ENCODE measurements around the gene CCDC34. TPM values are rescaled to one million over a fixed set of nuclear protein-coding genes. Genes with fewer than 3 reads are reported as not detected.

Gene CCDC34
- polyA plus RNA-seq, 1 donor from 2014 or later: 13.3 TPM

GRCh38 chr11:27409742-27410141 is 46.7 kb upstream of the CCDC34 start:
- Histone ChIP-seq H3K27ac (ENCODE audit: low read length) (no peak overlapping the region), H4K20me1 (ENCODE audit: insufficient read depth) (no peaks in the 10 kb centered on the region), H3K79me2 (replicated peaks; ENCODE audit: insufficient read depth, low read length) (no peaks in the 10 kb centered on the region), H3K9ac (ENCODE audit: low read length) (no peak overlapping the region), H3K4me3 (ENCODE audit: low read length) (no peak overlapping the region), H3F3A (ENCODE audit: insufficient read depth, low read length, poor library complexity, severe bottlenecking) (no peaks in the 10 kb centered on the region), H3K27me3 (ENCODE audit: insufficient read depth, low read depth, low read length) (no peaks in the 10 kb centered on the region), H3K9me2 (ENCODE audit: insufficient read depth, low read length) (no peaks in the 10 kb centered on the region), H2AFZ (ENCODE audit: low read depth, low read length) (no peak overlapping the region), H3K4me2 (ENCODE audit: low read length) (no peak overlapping the region), H3K36me3 (ENCODE audit: insufficient read depth, low read length) (no peaks in the 10 kb centered on the region), H3K9me3 (ENCODE audit: low read length) (no peaks in the 10 kb centered on the region)
- no peak for TF ChIP-seq SMC3 (conservative IDR thresholded peaks at IDR 0.05; ENCODE audit: poor library complexity)
- no peak for TF ChIP-seq POLR2AphosphoS5 (IDR thresholded peaks at IDR 0.05)
- no peak for TF ChIP-seq CTCF (IDR thresholded peaks at IDR 0.05; ENCODE audit: poor library complexity, severe bottlenecking)
- no peak for TF ChIP-seq TAF1 (IDR thresholded peaks at IDR 0.05; ENCODE audit: low read depth)
- TF ChIP-seq RAD21 (conservative IDR thresholded peaks at IDR 0.05): no peak
- TF ChIP-seq MXI1 (conservative IDR thresholded peaks at IDR 0.05; ENCODE audit: poor library complexity, severe bottlenecking): no peak
- TF ChIP-seq EZH2 (IDR thresholded peaks at IDR 0.05; ENCODE audit: borderline replicate concordance, insufficient read depth, low read length, poor library complexity, severe bottlenecking): no peak
- no peak for TF ChIP-seq REST (IDR thresholded peaks at IDR 0.05; ENCODE audit: borderline replicate concordance)
- no peak for TF ChIP-seq EP300 (conservative IDR thresholded peaks at IDR 0.05; ENCODE audit: poor library complexity, severe bottlenecking)

GRCh38 chr11:27409049-27409448 is 46.0 kb upstream of the CCDC34 start:
- no peak for TF ChIP-seq MXI1 (conservative IDR thresholded peaks at IDR 0.05; ENCODE audit: poor library complexity, severe bottlenecking)
- no peak for TF ChIP-seq EZH2 (IDR thresholded peaks at IDR 0.05; ENCODE audit: borderline replicate concordance, insufficient read depth, low read length, poor library complexity, severe bottlenecking)
- TF ChIP-seq EP300 (conservative IDR thresholded peaks at IDR 0.05; ENCODE audit: poor library complexity, severe bottlenecking): no peak
- TF ChIP-seq RAD21 (conservative IDR thresholded peaks at IDR 0.05): no peak
- no peak for TF ChIP-seq TAF1 (IDR thresholded peaks at IDR 0.05; ENCODE audit: low read depth)
- no peak for TF ChIP-seq CTCF (IDR thresholded peaks at IDR 0.05; ENCODE audit: poor library complexity, severe bottlenecking)
- no peak for TF ChIP-seq REST (IDR thresholded peaks at IDR 0.05; ENCODE audit: borderline replicate concordance)
- TF ChIP-seq SMC3 (conservative IDR thresholded peaks at IDR 0.05; ENCODE audit: poor library complexity): no peak
- TF ChIP-seq POLR2AphosphoS5 (IDR thresholded peaks at IDR 0.05): no peak
- no peaks in the 10 kb centered on the region for H3F3A ChIP-seq (ENCODE audit: insufficient read depth, low read length, poor library complexity, severe bottlenecking)
- no peaks in the 10 kb centered on the region for H3K9me3 ChIP-seq (ENCODE audit: low read length)
- no peaks in the 10 kb centered on the region for H4K20me1 ChIP-seq (ENCODE audit: insufficient read depth)
- H3K4me2 ChIP-seq (ENCODE audit: low read length): no peak overlapping the region
- H3K9me2 ChIP-seq (ENCODE audit: insufficient read depth, low read length): no peaks in the 10 kb centered on the region
- no peak overlapping the region for H3K27ac ChIP-seq (ENCODE audit: low read length)
- H3K27me3 ChIP-seq (ENCODE audit: insufficient read depth, low read depth, low read length): no peaks in the 10 kb centered on the region
- no peaks in the 10 kb centered on the region for H3K36me3 ChIP-seq (ENCODE audit: insufficient read depth, low read length)
- no peak overlapping the region for H3K4me3 ChIP-seq (ENCODE audit: low read length)
- no peaks in the 10 kb centered on the region for H3K79me2 ChIP-seq (replicated peaks; ENCODE audit: insufficient read depth, low read length)
- no peak overlapping the region for H2AFZ ChIP-seq (ENCODE audit: low read depth, low read length)
- no peak overlapping the region for H3K9ac ChIP-seq (ENCODE audit: low read length)

Data from neural cell (in vitro differentiated cells).